ENCODE measurements around the gene ZC3H14.

The ZC3H14 gene

DNA sequence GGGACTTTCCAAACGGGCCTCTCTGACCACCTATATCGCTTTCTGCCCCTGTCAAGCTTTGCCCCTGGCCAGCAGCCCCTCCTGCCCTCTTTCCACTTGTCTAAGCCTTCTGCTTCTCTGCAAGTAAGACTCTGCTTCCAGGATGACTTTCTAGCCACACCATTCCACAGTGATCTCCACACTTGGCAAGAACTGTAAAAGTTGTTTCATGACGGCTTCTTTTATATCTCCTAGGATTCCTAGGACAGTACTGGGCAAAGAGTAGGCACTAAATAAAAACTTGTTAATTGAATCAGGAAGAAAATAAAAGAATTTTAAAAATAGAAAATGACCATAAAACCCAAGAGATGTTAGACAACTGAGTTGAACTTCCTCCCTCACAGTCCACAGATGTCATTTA, 6.3 kb upstream of the ZC3H14 start:
- H3K79me2 ChIP-seq (ENCODE audit: insufficient read depth, low read length), result no peaks in the 10 kb centered on the region
- no peaks in the 10 kb centered on the region; the same call in 1 of the 2 replicates for H3K27me3 ChIP-seq (ENCODE audit: insufficient read depth, low read length)
- no peaks in the 10 kb centered on the region for H3K9me3 ChIP-seq (ENCODE audit: low read length)
- no peak overlapping the region for H3K9ac ChIP-seq (ENCODE audit: low read length)
- H3F3A ChIP-seq (ENCODE audit: insufficient read depth, low read length), result no peaks in the 10 kb centered on the region
- H3K36me3 ChIP-seq (ENCODE audit: insufficient read depth, low read length), result no peaks in the 10 kb centered on the region
- no peak overlapping the region for H3K4me3 ChIP-seq (ENCODE audit: low read depth, low read length, poor library complexity, severe bottlenecking)
- H3K4me2 ChIP-seq (ENCODE audit: low read length), result no peak overlapping the region
- H3K9me2 ChIP-seq (ENCODE audit: low read depth, low read length), result no peaks in the 10 kb centered on the region
- no peaks in the 10 kb centered on the region for H4K20me1 ChIP-seq (ENCODE audit: insufficient read depth, low read length)
- TF ChIP-seq, protein P1, sequence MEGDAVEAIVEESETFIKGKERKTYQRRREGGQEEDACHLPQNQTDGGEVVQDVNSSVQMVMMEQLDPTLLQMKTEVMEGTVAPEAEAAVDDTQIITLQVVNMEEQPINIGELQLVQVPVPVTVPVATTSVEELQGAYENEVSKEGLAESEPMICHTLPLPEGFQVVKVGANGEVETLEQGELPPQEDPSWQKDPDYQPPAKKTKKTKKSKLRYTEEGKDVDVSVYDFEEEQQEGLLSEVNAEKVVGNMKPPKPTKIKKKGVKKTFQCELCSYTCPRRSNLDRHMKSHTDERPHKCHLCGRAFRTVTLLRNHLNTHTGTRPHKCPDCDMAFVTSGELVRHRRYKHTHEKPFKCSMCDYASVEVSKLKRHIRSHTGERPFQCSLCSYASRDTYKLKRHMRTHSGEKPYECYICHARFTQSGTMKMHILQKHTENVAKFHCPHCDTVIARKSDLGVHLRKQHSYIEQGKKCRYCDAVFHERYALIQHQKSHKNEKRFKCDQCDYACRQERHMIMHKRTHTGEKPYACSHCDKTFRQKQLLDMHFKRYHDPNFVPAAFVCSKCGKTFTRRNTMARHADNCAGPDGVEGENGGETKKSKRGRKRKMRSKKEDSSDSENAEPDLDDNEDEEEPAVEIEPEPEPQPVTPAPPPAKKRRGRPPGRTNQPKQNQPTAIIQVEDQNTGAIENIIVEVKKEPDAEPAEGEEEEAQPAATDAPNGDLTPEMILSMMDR (IDR thresholded peaks at IDR 0.05; ENCODE audit: low read length), result no peak
- no peak for TF ChIP-seq EZH2 (IDR thresholded peaks at IDR 0.05; ENCODE audit: borderline replicate concordance, low read length)
- peaks cover 5% of the 10 kb centered on the region for H3K4me1 ChIP-seq (ENCODE audit: insufficient read depth, low read length, severe bottlenecking)
- no peak overlapping the region for H2AFZ ChIP-seq (ENCODE audit: low read length)
- no peak overlapping the region for H3K27ac ChIP-seq (ENCODE audit: low read depth, low read length, poor library complexity, severe bottlenecking)

DNA sequence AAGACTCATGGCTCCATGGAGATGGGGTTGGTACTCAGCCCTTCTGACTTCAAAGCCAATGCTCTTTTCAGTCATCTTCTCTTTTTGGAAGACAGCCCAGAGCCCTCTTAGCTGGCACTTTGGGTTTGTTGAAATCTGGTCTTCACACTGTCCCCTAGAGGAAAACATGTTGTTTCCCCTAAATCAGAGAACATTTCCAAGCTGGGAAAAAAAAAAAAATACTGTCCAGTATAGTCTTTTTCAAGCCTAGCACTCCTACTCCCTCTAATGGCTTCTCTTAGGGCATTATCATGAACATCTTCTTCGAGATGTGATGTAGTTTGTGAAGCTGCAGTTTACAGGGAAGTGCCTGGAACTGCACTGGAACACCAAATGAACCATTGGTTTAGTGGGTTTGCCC, 3.0 kb upstream of the ZC3H14 start:
- no peak overlapping the region for H3K4me2 ChIP-seq (ENCODE audit: low read length)
- no peak overlapping the region for H3K4me3 ChIP-seq (ENCODE audit: low read depth, low read length, poor library complexity, severe bottlenecking)
- H3F3A ChIP-seq (ENCODE audit: insufficient read depth, low read length), result no peaks in the 10 kb centered on the region
- H2AFZ ChIP-seq (ENCODE audit: low read length), result no peak overlapping the region
- TF ChIP-seq, protein P1 (IDR thresholded peaks at IDR 0.05; ENCODE audit: low read length), result no peak
- no peak for TF ChIP-seq EZH2 (IDR thresholded peaks at IDR 0.05; ENCODE audit: borderline replicate concordance, low read length)
- no peaks in the 10 kb centered on the region for H3K9me3 ChIP-seq (ENCODE audit: low read length)
- H3K9me2 ChIP-seq (ENCODE audit: low read depth, low read length), result no peaks in the 10 kb centered on the region
- no peak overlapping the region for H3K9ac ChIP-seq (ENCODE audit: low read length)
- H4K20me1 ChIP-seq (ENCODE audit: insufficient read depth, low read length), result no peaks in the 10 kb centered on the region
- no peaks in the 10 kb centered on the region for H3K79me2 ChIP-seq (ENCODE audit: insufficient read depth, low read length)
- H3K27me3 ChIP-seq (ENCODE audit: insufficient read depth, low read length), result no peaks in the 10 kb centered on the region; the same call in 1 of the 2 replicates
- H3K4me1 ChIP-seq (ENCODE audit: insufficient read depth, low read length, severe bottlenecking), result peaks cover 24% of the 10 kb centered on the region
- H3K36me3 ChIP-seq (ENCODE audit: insufficient read depth, low read length), result no peaks in the 10 kb centered on the region
- H3K27ac ChIP-seq (ENCODE audit: low read depth, low read length, poor library complexity, severe bottlenecking), result no peak overlapping the region

DNA sequence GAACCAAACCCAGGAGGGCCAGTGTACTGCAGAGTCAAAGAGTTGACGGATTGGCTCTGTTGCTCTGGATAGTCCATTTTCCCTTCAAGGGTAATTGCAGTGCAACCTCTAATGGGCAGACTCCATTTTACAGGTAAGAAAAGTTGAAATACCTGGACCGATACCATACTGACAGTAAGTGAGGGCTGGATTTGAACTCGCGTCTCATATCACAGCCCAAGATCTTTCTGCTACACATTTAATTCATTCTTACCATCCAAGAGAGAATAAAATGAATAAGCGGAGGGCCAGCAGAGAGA, 356 bp upstream of the ZC3H14 start:
- no peak overlapping the region for H3K27ac ChIP-seq (ENCODE audit: low read depth, low read length, poor library complexity, severe bottlenecking)
- H3K4me2 ChIP-seq (ENCODE audit: low read length), result peak overlapping the region; percentile 75
- peak overlapping the region; percentile 85 for H3K9ac ChIP-seq (ENCODE audit: low read length)
- no peaks in the 10 kb centered on the region for H3K9me2 ChIP-seq (ENCODE audit: low read depth, low read length)
- peak overlapping the region; percentile 90 for H2AFZ ChIP-seq (ENCODE audit: low read length)
- H3K79me2 ChIP-seq (ENCODE audit: insufficient read depth, low read length), result 0 out of 2 replicates have a peak, but pooled peaks cover 3% of the 10 kb centered on the region
- H3K4me3 ChIP-seq (ENCODE audit: low read depth, low read length, poor library complexity, severe bottlenecking), result peak overlapping the region; percentile 89
- H3K27me3 ChIP-seq (ENCODE audit: insufficient read depth, low read length), result no peaks in the 10 kb centered on the region
- TF ChIP-seq, protein P1 (IDR thresholded peaks at IDR 0.05; ENCODE audit: low read length), result no peak
- no peak for TF ChIP-seq EZH2 (IDR thresholded peaks at IDR 0.05; ENCODE audit: borderline replicate concordance, low read length)
- no peaks in the 10 kb centered on the region for H3F3A ChIP-seq (ENCODE audit: insufficient read depth, low read length)
- H3K4me1 ChIP-seq (ENCODE audit: insufficient read depth, low read length, severe bottlenecking), result peaks cover 20% of the 10 kb centered on the region
- H4K20me1 ChIP-seq (ENCODE audit: insufficient read depth, low read length), result no peaks in the 10 kb centered on the region
- no peaks in the 10 kb centered on the region for H3K9me3 ChIP-seq (ENCODE audit: low read length)
- H3K36me3 ChIP-seq (ENCODE audit: insufficient read depth, low read length), result peaks cover 9% of the 10 kb centered on the region

All from OCI-LY1 (cell line).